IPS-NIHi7 (cell line): Measurements from ENCODE around the gene CDK5.

Source experiments
- DNase-seq: peaks from one replicate; pipeline ENCODE4 v3.0.0; 2012; ENCODE audit warnings: mixed read lengths; ENCODE audit errors: extremely low spot score

CDK5 gene

DNA sequence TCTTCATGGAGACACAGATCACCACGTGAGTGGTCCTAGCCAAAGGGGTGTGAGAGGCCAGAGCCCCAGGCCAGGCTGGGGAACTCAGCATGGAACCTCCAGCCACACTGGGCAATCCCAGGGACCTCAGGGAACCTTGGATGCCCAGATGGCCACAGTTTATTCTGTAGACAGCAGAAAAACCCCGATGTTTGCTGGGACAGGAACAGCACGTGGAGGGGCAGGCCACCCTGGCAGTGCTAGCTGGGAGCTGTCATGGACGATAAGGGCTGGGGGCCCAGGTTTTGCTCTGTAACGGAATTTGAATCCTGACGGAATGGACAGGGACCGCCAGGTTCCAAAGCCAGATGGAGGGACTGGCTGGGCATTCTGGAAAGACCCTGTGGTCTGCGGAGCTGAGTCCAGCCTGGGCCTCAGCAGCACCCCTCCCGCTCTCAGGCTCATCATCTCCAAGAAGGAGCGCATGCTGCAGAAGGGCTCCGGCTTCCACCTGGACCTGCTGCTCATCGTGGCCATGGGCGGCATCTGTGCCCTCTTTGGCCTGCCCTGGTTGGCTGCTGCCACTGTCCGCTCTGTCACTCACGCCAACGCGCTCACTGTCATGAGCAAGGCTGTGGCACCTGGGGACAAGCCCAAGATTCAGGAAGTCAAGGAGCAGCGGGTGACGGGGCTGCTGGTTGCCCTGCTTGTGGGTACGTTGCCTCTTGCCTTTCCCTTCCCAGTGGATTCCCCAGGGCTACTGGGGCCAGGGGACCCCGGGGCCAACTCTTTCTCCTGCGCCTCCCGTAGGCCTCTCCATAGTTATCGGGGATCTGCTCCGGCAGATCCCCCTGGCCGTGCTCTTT lies 17.3 kb upstream of the CDK5 start:
- no peak for DNase-seq

DNA sequence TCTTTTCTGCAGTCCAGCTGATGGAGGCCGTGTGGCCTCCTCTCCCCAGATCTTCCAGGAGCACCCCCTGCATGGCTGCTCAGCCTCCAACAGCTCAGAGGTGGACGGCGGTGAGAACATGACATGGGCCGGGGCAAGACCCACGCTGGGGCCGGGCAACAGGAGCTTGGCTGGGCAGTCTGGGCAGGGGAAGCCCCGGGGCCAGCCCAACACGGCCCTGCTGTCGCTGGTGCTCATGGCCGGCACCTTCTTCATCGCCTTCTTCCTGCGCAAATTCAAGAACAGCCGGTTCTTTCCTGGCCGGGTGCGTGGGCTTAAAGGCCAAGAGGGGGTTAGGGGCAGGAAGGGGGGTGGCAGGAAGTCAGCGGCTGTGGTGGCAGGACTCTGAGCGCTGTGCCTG lies 16.3 kb upstream of the CDK5 start:
- DNase-seq: no peak

- no peak for DNase-seq
These were observed 13.6 kb upstream of the CDK5 start for GRCh38 chr7:151071032-151071866.

- DNase-seq: no peak
These were observed 12.9 kb upstream of the CDK5 start for GRCh38 chr7:151070574-151070960.

DNA sequence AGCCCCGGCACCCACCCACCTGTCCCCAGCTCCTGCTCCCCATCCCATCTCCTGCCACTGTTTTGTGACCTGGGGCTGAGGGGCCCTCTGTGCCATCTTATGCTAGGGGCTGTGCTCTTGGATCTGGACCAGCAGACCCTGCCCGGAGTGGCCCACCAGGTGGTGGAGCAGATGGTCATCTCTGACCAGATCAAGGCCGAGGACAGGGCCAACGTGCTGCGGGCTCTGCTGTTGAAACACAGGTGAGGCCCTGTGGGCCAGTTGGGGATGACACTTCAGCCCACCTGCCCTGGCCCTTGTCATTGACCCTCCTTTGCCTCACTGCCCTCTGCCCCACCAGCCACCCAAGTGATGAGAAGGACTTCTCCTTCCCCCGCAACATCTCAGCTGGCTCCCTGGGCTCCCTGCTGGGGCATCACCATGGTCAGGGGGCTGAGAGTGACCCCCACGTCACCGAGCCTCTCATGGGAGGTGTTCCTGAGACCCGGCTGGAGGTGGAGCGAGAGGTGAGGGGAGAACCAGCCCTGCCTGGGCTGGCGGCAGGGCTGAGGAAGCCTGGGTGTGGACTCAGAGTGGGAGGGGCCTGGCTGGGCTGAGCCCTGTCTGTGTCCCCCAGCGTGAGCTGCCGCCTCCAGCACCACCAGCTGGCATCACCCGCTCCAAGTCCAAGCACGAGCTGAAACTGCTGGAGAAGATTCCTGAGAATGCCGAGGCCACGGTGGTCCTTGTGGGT lies 12.3 kb upstream of the CDK5 start:
- no peak for DNase-seq

- no peak for DNase-seq
These were observed 10.5 kb upstream of the CDK5 start for GRCh38 chr7:151068069-151068773.

DNA sequence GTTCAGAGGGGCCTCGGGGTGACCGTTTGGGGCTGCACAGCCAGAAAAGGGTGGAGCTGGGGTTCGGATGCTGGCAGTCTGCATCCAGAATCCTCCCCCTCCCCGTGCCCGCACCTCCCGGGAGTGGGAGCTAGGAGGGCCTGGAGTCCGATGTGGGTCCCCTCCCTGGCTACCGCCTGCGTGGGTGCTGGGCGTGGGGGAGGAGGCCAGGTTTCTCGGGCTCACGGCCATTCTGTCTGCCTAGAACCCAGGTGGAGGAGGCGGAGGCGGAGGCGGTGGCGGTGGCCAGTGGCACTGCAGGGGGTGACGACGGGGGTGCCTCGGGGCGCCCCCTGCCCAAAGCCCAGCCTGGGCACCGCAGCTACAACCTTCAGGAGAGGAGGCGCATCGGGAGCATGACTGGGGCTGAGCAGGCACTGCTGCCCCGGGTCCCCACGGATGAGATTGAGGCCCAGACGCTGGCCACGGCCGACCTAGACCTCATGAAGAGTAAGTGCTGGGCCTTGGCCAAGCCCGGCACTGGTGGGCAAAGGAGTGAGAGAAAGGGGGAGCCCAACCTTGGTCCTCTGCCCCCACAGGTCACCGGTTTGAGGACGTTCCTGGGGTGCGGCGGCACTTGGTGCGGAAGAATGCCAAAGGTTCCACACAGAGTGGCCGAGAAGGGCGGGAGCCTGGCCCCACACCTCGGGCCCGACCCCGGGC lies 8.7 kb upstream of the CDK5 start:
- DNase-seq: no peak

GRCh38 chr7:151065516-151065915 lies 7.8 kb upstream of the CDK5 start:
- no peak for DNase-seq

DNA sequence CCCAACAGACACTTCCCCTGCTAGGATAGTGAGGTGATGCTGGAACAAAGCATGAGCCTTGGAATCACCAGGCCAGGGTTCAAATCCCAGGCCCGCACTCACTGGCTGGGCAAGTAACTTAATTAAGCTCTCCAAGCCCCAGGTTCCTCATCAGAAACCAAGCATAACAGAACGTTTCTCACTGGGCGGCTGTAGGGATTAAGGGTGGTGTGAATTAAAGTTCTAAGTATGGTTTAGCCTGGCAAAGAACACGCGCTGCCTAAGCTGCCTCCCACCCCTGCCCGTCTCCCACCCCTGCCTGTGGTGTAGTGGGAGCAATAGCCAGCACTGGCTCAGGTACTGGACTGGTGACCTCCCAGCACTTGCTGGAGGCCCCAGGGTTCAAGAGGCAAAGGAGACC lies 7.3 kb upstream of the CDK5 start:
- no peak for DNase-seq

DNA sequence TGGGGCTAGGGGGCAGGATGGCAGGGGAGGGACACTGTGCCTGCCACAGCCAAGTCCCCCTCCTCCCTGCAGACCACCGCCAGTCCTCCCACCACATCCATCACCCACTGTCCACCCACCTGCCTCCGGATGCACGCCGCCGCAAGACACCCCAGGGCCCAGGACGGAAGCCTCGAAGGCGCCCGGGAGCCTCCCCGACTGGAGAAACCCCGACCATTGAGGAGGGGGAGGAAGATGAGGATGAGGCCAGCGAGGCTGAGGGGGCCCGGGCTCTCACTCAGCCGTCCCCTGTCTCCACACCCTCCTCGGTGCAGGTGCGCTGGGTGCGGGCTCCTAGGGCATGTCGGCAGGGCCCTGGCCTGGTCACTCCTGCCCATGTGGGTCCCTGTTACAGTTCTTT lies 6.8 kb upstream of the CDK5 start:
- DNase-seq: no peak

DNA sequence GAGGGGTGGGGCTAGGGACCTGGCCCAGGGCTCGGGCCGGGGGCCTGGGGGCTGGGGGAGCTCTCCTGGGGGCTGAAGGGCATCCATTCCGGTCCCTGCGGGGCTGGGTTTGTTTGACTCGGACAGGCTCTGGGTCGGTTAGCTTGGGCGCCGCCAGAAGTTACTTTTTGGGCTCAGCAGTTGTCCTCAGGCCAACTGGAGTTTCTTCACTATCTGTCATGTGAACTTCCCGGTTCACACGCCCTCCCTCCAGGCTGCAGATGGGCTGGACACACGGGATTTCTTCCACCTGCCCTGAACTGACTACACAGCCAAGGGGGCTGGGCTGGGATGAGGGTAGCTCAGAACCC lies 5.5 kb upstream of the CDK5 start:
- no peak for DNase-seq

DNA sequence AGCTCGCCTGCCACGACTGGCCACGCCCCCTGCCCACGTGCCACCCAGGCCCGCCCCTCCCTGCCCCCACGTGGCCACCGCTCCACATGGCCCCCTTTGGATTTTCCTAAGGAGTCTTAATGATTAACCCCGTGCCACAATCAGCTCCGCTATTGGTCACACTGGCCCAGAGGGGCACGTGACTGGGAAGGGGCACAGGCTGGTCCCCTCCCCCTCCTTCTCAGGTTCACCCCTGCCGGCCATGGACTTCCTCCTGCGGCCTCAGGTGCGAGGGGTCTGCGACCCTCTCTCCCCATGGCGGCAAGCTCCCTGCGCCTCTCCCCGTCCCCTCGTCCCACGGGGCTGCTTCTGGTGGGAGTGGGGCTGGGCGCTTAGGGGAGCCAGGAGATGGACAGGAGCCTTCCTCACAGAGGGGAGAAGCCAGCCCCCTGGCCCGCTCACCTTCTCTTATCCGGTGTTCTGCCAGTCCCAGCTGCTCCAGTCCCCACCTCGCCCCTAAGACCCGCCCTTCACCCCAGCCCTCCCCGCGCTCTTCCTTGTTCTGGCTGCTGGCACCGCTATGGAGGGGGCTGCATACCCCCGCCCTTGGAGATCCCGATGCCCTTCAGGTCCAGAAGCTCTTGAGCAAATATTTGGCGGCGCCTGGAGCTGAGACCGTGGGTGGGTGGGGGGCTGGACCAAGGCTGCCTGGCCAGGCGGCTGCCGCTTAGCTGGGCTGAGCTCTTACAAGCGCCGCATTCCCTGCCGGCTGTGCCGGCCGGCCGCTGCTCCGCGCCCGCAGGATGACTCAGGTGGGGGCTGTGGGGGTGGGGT lies 4.9 kb upstream of the CDK5 start:
- peak; percentile 91 for DNase-seq

DNA sequence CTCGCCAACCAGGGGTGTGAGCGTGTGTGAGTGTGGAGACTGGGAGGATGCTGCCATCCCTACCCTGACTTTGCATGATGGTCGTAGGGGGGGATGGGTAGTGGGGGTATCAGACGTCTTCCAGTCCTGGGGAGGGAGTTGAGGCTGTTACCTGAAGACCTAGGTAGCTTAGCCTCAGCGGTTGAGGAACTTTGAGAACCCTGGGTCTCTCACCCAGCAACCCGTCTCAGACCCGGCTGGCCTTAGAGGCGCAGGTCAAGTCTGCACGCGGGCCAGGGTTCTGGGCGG lies 4.4 kb upstream of the CDK5 start:
- DNase-seq: no peak

GRCh38 chr7:151061213-151062110 lies 3.8 kb upstream of the CDK5 start:
- DNase-seq: no peak

GRCh38 chr7:151060416-151061212 lies 2.9 kb upstream of the CDK5 start:
- no peak for DNase-seq

- no peak for DNase-seq
These were observed 2.4 kb upstream of the CDK5 start for GRCh38 chr7:151060113-151060415.

- DNase-seq: peak; percentile 80
These were observed 1.8 kb upstream of the CDK5 start, which contains the start of gene SLC4A2 for GRCh38 chr7:151059367-151060112. Gene SLC4A2, plus strand, starts transcription at chr7:151059589. Its CDS starts 2,399 bp downstream, at chr7:151061988.

DNA sequence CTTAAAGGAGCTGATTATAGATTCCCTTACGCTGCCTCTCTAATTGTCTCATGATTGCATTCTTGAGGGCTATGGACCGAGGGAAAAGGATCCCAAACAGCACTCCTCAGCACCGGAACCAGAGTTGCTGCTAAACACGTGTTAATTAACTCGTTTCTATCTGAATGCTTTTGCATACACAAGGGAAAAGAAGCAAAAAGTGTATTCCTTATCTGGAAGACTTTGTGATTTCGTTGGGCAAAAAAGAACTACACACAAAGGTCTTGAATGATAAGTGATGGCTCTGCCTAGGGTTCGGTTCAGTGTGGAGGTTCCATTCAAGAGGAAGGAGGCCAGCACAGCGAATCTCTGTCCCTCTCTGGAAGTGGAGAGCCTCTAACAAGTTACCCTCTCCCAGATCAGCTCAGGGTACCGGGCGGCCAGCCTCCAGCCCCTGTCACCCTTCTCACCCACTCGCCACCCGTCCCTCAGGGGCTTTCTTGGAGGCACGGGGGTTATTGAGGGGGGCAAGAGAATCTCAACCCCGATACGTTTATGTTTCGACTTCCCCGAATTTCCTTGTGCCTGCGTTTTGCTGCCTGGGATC lies 1.2 kb upstream of the CDK5 start:
- DNase-seq: no peak
